Sciatic nerve (tissue), 2 donors: Measurements from ENCODE around the gene AP3B1. TPM values are rescaled to one million over a fixed set of nuclear protein-coding genes. Genes with fewer than 3 reads are reported as not detected.

Experiments used
- ATAC-seq: fragments of 200-7000 bp; cut with Tn5 transposase; one replicate; pipeline ENCODE4 v1.9.1; 2020; ENCODE audit warnings: mild to moderate bottlenecking, moderate library complexity
- DNase-seq: peaks from one replicate; pipeline ENCODE4 v3.0.0-alpha.2; 2020; ENCODE audit warnings: low spot score
- intact Hi-C: fragments of 100-400 bp; cut with DNase I; formaldehyde crosslinking; loops from one replicate; pipeline ENCODE4 v1.14.2; 2022
- total RNA-seq: library from RNA; stranded (reverse); fragmentation: NEBNext Ultra II Directional; extraction: Animal tissue kit (Norgen Biotek cat#: 25700); gene quantifications from one replicate; pipeline ENCODE4 v1.2.1, GENCODE V29; 2021
- donor health status: DM: no; HTN: no; CAD: no.
- donor health status: DM: no; HTN: no; CAD: no.

AP3B1 gene
- total RNA-seq, 1 donor from 2014 or later: 43.7 TPM

DNA sequence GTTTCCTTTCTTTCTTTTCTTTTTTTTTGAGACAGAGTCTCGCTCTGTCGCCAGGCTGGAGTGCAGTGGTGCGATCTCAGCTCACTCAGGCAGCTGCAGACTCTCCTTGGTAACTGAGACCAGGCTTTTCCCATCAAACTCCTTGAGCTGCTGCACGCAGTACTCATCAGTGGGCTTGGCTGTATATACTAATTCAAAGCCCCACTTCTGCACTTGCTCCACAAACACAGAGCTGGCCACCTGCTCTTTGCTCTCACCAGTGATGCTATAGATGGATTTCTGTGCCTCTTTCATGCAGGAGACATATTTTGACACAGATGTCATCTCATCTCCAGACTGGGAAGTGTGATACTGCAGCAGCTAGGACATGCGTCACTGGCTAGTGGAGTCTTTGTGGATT is 252.7 kb downstream of the AP3B1 start:
- intact Hi-C loops: no loop called here
- ATAC-seq (no peak), DNase-seq (no peak)

GRCh38 chr5:78025540-78025939 is 269.0 kb downstream of the AP3B1 start:
- intact Hi-C loops: no loop called here
- DNase-seq: no peak
- ATAC-seq: no peak

GRCh38 chr5:78019744-78020143 is 274.8 kb downstream of the AP3B1 start:
- DNase-seq (no peak), ATAC-seq (no peak)
- intact Hi-C loops: no loop called here

DNA sequence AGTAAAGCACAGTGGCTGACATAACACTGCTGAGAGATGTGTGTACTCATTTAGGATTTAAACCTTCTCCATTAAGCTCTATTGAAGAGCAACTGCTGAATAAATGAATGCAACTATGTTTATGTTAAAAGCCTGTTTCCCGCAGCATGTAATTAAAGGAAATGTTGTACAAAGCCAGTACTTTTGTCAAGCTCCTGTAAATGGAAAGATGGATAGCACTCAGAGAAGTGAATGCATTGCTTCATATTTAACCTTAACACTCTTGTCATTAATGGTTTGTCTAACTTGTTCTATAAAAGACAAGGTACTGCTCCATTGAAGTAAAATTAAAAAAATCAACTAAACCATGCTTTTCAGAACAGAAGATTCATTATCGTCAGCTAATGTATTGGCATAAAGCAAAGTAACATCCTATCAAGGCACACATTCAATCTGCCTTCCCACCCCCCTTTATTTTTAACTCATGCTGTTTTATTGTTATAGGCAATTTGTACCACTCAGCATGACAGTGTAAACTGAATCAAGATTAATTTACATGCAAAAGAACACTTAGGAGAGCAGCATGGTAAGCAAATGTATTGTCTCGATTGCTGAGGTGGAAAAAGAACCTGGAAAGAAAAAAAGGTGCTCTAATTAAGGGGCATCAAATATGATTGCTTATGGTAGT is 277.5 kb downstream of the AP3B1 start:
- ATAC-seq (no peak), DNase-seq (no peak)
- intact Hi-C loops: no loop called here

DNA sequence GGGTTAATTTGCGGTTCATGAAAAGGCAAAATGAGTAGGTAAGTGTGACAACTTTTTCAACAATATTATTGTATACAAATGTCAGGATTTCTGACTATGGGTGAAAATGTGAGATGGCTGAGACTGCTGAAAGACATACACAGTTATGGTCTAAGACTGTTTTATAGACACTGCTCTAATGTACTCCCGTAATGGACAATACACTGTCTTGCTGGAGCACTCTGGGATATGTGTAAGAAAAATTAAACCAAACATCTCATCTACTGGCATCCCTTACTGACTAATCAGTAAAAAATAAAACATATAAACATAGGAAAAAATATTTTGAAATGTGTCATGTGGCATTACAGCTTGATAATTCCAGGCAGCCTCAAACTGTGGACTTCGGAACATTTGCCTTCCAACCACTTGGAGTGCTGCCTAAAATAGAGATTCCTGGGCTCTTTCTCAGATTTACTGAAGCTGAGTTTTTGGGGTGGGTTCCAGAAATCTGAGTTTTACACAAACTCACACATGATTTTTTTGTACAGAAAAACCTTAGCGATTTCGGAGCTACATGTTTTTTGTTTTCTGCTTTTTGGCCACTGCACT is 284.5 kb downstream of the AP3B1 start:
- ATAC-seq (peak; percentile 28), DNase-seq (no peak)
- intact Hi-C loops: no loop called here

GRCh38 chr5:78008356-78008967 is 286.0 kb downstream of the AP3B1 start:
- ATAC-seq: no peak
- no peak for DNase-seq
- intact Hi-C loops: no loop called here

DNA sequence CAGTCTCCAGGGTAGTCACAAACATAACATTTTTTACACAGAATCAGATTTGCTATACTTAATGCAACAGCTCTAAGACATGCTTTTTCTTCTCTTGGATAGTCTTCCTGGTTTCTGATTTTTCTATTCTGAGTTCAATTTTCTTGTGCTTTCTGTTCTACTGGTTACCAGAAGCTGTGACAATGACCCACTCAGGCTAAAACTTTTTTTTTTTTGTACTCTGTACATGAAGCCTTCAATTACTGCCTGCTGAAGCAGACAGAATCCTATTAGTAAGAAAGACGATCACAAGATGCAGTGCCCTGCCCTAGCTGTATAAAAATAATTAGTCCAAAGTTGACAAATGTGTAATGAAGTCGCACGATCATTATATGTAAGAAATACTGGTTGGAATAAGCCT is 287.3 kb downstream of the AP3B1 start:
- intact Hi-C loops: no loop called here
- ATAC-seq (no peak), DNase-seq (no peak)

DNA sequence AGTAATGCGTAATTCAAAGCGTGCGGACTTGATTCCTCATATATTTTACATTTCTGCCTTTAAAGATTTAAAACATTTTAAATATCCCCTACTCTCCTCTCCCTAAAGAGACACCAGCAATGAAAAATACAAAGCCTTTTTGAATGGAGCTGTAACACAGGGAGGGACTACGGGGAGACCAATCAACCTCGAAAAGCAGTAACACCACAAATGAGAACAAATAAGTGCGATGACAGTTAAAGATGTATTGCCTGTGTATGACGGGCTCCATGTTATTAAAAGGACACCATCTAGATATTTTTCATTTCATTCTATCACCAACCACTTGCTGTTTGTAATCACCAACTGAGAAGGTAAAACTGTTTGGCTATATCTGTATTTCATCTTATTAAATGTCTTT is 288.0 kb downstream of the AP3B1 start:
- ATAC-seq (no peak), DNase-seq (no peak)
- intact Hi-C loops: no loop called here

- DNase-seq (no peak), ATAC-seq (peak; percentile 64)
- intact Hi-C loops: no loop called here
Measured at GRCh38 chr5:78005021-78005785, 289.3 kb downstream of the AP3B1 start.

GRCh38 chr5:78004559-78004958 is 289.9 kb downstream of the AP3B1 start:
- ATAC-seq (no peak), DNase-seq (no peak)
- intact Hi-C loops: no loop called here

GRCh38 chr5:78003919-78004318 is 290.6 kb downstream of the AP3B1 start:
- DNase-seq: no peak
- intact Hi-C loops: no loop called here
- ATAC-seq: no peak

- intact Hi-C loops: no loop called here
- ATAC-seq: no peak
- DNase-seq: no peak
Measured at GRCh38 chr5:78003450-78003849, 291.0 kb downstream of the AP3B1 start.

GRCh38 chr5:78002690-78003089 is 291.8 kb downstream of the AP3B1 start:
- DNase-seq (no peak), ATAC-seq (no peak)
- intact Hi-C loops: no loop called here

GRCh38 chr5:78001197-78001596 is 293.3 kb downstream of the AP3B1 start:
- no peak for DNase-seq
- ATAC-seq: no peak
- intact Hi-C loops: no loop called here

GRCh38 chr5:78000191-78000590 is 294.3 kb downstream of the AP3B1 start:
- no peak for ATAC-seq
- no peak for DNase-seq
- intact Hi-C loops: no loop called here

DNA sequence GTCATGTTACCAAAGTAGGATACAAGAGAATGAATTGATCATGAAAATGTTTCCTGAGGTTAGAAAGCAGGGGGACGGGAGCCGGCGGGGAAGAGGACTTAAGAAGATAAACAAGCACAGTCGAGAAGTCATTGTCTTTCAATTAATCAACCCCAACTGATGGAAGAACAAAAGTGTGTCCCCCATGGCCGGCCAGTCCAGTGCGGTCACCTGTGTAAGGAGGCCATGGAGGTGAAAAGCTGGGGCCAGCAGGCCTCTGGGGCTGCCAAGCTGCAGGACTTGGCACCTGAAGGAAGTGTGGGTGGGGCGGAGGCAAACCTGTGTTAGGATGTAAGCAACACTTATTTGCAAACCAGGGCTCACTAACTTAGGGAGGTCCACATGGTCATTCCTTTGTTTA is 295.1 kb downstream of the AP3B1 start:
- intact Hi-C loops: no loop called here

GRCh38 chr5:77996943-77997342 is 297.6 kb downstream of the AP3B1 start:
- DNase-seq (no peak), ATAC-seq (no peak)
- intact Hi-C loops: no loop called here

More for the DNA sequence above, 295.1 kb downstream of the AP3B1 start:
- no peak for ATAC-seq
- no peak for DNase-seq

- intact Hi-C loops: no loop called here
- DNase-seq (no peak), ATAC-seq (no peak)
Measured at GRCh38 chr5:77995793-77996409, 298.6 kb downstream of the AP3B1 start.

GRCh38 chr5:77994943-77995342 is 299.6 kb downstream of the AP3B1 start:
- intact Hi-C loops: no loop called here
- DNase-seq (no peak), ATAC-seq (no peak)
